HG02759 (cell line): Measurements from ENCODE around the gene AKAP6.
A peak's percentile ranks its signal among the peaks of the same experiment; 100 is the strongest.
"Not testable (repeated sequence)": the region's sequence is repeated elsewhere in the genome, so short reads cannot be mapped to it uniquely, and the experiment has no call there.

Experiments
- ATAC-seq: cut with Tn5 transposase; IDR thresholded peaks from one replicate; pipeline ENCODE4 v1.9.1; 2021; ENCODE audit warnings: mild to moderate bottlenecking, moderate library complexity; ENCODE audit not compliant: unreplicated experiment

Gene AKAP6

DNA sequence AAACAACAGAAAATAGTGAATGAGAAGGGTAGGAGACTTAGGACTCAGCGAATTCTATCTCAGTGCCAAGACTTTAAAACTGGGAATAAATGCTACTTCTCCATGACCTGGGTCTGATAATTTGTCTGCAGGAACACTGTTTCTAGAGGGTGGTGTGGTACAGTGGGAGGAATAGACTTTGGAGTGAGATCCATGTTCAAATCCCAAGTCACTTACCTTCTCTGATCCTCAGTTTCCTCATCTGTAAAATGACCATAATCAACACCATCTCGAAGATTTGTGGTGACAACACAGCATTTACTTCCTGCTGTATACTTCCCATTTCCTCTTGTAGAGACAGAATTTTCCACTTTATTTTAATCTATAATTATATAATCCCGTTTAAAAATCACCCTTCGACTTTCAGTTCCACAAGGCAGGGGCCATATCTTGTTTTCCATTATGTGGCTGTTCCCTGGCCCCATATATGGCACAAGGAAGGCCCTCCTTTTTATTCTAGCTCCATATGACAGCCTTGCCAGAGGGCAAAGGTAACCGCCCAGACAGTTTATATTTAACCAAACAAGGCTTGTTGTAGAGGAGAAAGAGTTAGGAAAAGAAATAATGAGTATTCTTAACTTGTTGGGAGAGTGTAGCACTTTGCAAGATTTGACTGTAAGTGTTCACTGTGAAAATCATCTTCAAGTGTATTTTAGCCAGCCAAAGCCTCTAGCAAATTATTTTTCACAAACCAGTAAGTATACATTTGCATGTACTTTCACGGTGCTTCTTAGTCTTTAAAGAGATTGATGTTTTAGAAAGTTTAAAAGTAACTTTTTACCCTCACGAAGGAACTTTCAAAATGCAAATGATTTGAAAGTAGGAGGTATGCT is 243.1 kb downstream of the AKAP6 start:
- ATAC-seq, result peak; percentile 65

DNA sequence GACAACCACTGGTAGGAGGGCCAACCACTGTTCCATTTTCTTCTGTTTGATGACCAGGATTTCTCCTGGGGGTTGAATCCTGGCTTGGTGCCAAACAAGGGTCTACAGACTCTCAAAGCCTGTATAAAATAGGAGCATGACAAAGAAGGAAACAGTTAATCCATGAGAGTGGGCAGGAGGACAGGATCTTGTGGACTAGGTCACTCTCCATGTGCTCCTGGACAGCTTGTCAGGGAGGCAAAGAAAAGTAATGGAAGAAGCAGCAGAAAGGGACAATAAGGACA is 243.7 kb downstream of the AKAP6 start:
- no peak for ATAC-seq

DNA sequence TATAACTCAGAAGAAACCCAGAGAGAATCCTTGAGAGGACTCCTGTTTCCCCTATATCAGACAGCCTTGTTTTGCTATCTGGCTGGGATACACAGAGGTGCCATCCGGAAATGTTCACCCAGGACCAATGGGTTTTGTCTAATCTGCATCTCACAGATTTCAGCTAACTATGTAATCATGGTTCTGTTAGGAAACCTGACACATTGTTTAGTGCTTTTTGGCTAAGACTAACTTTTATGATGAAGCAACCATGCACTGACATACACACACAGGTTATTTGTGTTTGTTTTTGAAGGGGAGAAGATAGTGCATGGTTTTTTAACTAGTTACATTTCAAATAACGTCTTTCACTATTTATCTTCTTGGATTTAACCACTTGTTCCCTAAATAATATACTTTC is 245.2 kb downstream of the AKAP6 start:
- ATAC-seq, result no peak

DNA sequence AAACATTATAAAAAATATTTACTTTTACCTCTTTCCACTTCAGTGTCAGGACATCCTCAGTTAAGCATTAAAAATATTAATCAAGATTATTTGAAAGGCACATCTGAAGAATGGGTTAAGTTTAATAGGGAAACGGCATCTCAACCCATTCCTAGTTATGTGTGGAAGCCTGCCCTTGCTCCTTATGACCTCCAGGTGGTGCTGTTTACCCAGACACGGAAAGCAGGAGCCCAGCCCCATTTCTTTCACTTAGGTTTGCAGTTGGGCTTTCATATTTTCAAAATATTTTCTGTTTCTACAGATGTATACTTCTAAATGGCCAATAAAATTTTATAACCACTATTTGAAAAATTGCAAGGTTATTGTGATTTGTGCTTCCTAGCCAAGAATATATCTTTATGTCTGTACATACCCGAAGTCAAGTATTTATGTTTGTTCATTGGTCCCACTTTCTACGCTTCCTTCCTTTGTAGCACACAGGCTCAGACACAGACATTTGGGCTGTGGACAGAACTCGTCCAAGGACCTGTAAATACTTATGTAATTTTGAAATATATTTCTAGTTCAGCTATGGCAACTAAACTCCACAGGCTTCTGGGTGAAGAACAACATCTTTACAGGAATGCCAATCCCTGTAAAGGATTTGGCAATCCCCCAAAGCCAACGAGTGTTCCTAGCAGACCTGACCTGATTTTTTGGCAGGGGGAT is 247.1 kb downstream of the AKAP6 start:
- peak; percentile 63 for ATAC-seq

GRCh38 chr14:32576977-32577376 is 247.9 kb downstream of the AKAP6 start:
- ATAC-seq, result no peak

GRCh38 chr14:32578181-32578580 is 249.1 kb downstream of the AKAP6 start:
- peak; percentile 87 for ATAC-seq

DNA sequence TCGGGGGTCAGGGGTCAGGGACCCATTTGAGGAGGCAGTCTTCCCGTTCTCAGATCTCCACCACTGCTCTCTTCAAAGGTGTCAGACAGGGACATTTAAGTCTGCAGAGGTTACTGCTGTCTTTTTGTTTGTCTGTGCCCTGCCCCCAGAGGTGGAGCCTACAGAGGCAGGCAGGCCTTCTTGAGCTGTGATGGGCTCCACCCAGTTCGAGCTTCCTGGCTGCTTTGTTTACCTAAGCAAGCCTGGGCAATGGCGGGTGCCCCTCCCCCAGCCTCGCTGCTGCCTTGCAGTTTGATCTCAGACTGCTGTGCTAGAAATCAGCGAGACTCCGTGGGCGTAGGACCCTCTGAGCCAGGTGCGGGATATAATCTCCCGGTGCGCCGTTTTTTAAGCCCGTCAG is 254.3 kb downstream of the AKAP6 start:
- ATAC-seq, result not testable (repeated sequence)

DNA sequence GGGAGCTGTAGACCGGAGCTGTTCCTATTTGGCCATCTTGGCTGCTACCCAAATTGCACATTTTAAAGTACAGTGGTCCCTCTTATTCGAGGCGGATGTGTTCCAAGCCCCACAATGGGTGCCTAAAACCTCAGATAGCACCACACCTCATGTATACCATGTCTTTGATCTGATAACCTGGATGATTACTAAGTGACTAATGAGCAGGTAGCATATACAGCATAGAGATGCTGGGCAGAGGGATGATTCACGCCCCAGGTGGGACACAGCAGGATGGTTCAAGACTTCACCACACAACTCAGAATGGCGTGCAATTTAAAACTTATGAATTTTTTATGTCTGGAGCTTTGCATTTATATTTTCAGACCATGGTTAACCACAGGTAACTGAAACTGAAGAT is 255.0 kb downstream of the AKAP6 start:
- no peak for ATAC-seq

- ATAC-seq, result no peak
These were observed 258.4 kb downstream of the AKAP6 start for GRCh38 chr14:32587461-32587860.

DNA sequence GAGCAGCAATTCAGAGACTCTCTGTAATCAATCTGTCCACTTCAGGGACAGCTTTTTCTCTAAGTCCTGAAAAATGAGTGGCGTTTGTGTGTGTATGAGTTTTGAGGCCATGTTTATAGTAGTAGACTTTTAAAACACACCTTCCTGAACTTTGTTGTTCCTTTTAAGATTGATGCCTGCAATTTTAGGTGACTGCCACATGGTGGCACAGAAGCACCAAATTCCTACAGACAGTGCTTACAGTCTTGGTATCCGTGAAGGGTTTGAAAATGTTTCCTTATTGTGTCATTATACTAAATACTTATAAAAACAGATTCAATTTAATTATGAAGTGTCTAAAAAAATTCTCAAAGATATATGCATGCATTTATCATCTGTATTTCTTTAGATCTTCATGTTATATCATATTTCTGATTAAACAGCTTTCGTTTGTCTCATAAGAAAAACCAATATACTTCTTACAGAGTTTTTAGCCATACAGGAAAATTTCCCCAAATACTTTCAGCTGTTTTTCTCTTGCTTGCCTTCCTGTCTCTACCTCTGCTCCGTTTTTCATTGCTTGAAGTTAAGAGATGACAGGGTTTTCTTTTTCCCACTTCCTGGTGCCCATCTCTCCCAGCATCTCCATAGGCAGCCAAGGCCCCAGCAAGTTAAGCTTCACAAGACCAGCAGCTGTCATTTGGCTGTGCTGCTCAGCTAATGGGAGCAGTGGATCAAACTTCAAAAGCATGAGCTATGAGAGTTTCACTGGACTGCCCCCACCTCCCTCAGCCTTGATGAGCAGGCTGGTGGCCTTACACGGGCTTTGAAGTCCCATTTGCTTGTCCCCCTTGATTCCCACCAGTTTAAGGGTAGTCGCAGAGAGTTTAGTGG is 259.6 kb downstream of the AKAP6 start:
- peak; percentile 55 for ATAC-seq

GRCh38 chr14:32590157-32590556 is 261.1 kb downstream of the AKAP6 start:
- no peak for ATAC-seq

- no peak for ATAC-seq
These were observed 264.3 kb downstream of the AKAP6 start for GRCh38 chr14:32593290-32593942.

- ATAC-seq, result no peak
These were observed 265.7 kb downstream of the AKAP6 start for GRCh38 chr14:32594766-32595165.

DNA sequence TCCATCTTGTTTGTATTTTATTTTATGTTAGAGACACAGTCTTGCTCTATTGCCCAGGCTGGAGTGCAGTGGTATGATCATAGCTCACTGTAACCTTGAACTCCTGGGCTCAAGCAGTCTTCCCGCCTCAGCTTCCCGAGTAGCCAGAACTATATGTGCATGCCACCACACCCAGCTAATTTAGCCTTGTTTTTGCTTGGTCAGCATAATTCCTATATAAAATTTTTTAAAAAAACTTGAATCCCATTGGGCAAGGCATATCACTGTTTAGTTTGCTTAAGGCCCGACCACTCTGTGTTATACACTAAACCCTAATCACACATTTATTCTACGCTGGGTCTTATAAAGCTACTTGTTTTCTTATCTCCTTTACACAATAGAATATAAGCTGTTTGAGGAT is 266.4 kb downstream of the AKAP6 start:
- no peak for ATAC-seq

GRCh38 chr14:32596390-32596789 is 267.3 kb downstream of the AKAP6 start:
- ATAC-seq, result no peak

DNA sequence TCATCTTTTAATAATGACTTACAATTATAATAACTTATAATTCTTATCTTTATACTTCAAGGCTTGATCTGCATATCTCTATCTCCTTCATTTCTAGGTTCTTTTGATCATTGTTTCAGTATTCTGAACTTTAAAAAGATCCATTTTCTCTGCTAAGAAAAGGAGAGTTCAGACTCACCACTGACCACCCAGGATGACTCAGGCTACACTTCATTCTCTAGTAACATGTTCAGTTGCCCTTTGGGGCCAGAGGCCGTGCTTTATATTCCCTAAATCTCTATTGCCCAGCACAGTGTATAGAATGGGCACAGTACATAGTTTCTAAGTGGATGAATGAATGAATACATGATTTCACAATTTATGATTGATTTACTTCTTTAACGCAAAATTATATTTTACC is 268.7 kb downstream of the AKAP6 start:
- no peak for ATAC-seq

DNA sequence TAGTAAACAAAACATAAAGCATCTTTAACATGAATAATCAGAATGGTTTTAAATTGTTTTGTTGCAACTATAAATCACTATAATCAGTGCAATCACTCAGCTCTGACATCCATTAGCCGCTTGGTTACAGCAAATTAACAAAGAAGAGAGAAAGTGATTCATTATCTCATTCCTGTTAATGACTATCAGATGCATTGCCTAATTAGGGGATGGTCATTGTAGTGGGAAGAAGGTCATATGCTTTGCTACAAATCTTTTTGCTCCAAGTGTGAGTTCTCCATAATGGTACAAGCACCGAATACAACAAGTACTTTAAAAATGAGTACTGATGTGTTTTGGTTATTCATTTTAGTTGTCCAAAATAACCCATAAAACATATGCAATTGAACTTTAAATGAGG is 272.0 kb downstream of the AKAP6 start:
- no peak for ATAC-seq

- no peak for ATAC-seq
These were observed 272.8 kb downstream of the AKAP6 start for GRCh38 chr14:32601906-32602305.

DNA sequence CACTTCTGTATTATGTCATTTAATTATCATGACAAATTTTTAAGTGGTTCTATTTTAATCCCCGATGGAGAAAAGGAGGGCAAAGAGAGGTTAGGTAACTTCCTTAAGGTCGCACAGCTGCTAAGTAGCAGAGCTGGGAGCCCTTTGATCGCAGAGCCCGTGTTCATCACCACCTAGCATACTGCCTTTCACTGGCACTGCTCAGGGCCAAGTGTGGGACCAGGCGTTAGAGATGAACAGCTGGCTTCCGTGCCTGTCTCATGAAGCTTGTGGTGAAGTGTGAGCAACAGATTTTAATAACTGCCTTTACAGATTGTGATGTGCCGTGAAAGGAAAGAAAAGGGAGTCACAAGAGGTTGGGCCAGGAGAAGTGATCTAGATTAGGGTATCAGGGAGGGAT is 273.6 kb downstream of the AKAP6 start:
- no peak for ATAC-seq

DNA sequence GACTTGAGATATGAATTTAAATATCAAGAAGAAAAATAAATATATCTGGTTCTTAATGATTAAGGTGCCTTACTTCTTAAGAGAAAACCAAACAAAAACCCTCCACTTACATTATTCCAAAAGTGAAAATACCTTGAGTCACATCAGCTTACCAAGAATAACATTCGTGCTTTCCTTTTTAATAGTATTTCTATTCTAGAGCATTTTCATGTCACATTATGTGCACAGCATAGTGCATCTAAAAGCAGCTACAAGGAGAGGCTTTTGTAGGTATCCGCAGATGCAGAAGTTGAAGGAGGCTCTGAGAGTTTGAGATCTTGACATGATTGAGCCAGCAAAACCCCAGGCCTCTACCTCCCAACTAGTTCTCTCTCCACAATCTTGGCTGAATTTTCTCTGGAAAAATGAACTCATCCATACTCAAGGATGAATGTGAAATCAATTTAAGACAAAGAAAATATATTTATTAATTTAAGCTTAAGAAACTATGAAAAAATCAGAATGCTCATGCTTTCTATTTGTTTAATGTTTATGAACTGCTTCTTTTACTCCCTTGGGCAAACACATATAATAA is 275.0 kb downstream of the AKAP6 start:
- ATAC-seq, result no peak

GRCh38 chr14:32606301-32606700 is 277.2 kb downstream of the AKAP6 start:
- ATAC-seq, result no peak
